C4-2B (cell line): ENCODE results near the gene CCDC120.

Experiments
- H3K27ac ChIP-seq: fragments of 450-650 bp; 2 replicates; pipeline ENCODE4 v1.5.1; 2017
- CTCF ChIP-seq: fragments of 450-650 bp; conservative IDR thresholded peaks from 2 replicates; pipeline ENCODE4 v1.5.1; 2017; ENCODE audit warnings: mild to moderate bottlenecking
- ZFX ChIP-seq: fragments of 450-650 bp; IDR thresholded peaks from 2 replicates; pipeline ENCODE4 v1.6.1; 2017

The CCDC120 gene

GRCh38 chrX:49106296-49106695, 47.5 kb downstream of the CCDC120 start:
- H3K27ac ChIP-seq, result no peak overlapping the region
- TF ChIP-seq CTCF (no peak), ZFX (no peak)

GRCh38 chrX:49106930-49107329, 48.1 kb downstream of the CCDC120 start:
- no peak; the same call in 1 of the 2 replicates for TF ChIP-seq CTCF
- no peak overlapping the region for H3K27ac ChIP-seq

GRCh38 chrX:49108641-49109040, 49.8 kb downstream of the CCDC120 start:
- no peak overlapping the region for H3K27ac ChIP-seq
- TF ChIP-seq ZFX, result no peak
- TF ChIP-seq CTCF, result no peak

DNA sequence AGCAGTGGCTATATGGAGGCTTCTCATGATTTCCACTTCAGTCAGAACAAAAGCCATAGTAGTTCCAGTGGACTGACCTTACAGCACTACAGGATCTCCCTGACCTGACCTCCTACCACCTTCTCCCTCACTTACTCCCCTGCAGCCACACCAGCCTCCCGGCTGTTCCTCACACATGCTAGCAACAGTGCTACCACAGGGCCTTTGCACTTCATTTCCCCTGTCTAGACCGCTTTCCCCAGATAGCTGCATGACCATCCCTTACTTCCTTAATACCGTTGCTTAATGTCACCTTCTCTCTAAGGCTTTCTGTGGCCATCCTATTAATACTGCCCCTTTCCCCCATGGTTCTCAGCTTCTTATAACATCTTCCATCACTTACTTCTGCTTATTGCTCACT, 51.6 kb downstream of the CCDC120 start:
- H3K27ac ChIP-seq, result no peak overlapping the region
- TF ChIP-seq CTCF (no peak), ZFX (no peak)

DNA sequence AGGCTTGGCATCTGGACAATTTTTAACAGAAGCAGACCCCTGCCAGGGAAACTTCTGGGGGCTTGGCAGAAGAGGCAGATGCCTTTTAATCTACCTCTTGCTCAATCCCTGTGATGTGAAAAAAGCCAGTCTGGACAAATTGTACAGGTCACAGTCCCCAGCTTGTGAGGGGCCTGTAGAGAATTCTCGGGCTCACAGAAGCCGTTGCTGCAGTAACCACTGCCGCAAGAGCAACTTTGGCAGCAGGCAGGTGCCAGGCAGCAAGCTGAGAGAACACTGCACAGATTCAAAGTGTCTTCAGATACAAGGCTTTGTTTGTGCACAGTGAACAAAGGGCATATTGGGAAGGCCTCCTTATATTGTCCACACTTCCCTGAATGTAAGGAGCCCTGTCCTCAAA, 53.0 kb downstream of the CCDC120 start:
- no peak overlapping the region for H3K27ac ChIP-seq
- no peak for TF ChIP-seq CTCF
- no peak for TF ChIP-seq ZFX

- TF ChIP-seq ZFX, result no peak
- TF ChIP-seq CTCF, result no peak
- H3K27ac ChIP-seq, result no peak overlapping the region
Measured at GRCh38 chrX:49116076-49116475, 57.3 kb downstream of the CCDC120 start.

GRCh38 chrX:49116716-49117115, 57.9 kb downstream of the CCDC120 start:
- no peak overlapping the region for H3K27ac ChIP-seq
- no peak for TF ChIP-seq CTCF
- TF ChIP-seq ZFX, result no peak

GRCh38 chrX:49117581-49117980, 58.8 kb downstream of the CCDC120 start:
- TF ChIP-seq CTCF, result no peak
- no peak for TF ChIP-seq ZFX
- no peak overlapping the region for H3K27ac ChIP-seq
